Measurements from ENCODE around the gene PIWIL1.

Gene PIWIL1

GRCh38 chr12:130337488-130338303, at the start of gene PIWIL1:
TSS of gene PIWIL1 (plus strand) at chr12:130337887. CDS start at chr12:130342592, 4,705 bp downstream.
- TF ChIP-seq, protein P1, sequence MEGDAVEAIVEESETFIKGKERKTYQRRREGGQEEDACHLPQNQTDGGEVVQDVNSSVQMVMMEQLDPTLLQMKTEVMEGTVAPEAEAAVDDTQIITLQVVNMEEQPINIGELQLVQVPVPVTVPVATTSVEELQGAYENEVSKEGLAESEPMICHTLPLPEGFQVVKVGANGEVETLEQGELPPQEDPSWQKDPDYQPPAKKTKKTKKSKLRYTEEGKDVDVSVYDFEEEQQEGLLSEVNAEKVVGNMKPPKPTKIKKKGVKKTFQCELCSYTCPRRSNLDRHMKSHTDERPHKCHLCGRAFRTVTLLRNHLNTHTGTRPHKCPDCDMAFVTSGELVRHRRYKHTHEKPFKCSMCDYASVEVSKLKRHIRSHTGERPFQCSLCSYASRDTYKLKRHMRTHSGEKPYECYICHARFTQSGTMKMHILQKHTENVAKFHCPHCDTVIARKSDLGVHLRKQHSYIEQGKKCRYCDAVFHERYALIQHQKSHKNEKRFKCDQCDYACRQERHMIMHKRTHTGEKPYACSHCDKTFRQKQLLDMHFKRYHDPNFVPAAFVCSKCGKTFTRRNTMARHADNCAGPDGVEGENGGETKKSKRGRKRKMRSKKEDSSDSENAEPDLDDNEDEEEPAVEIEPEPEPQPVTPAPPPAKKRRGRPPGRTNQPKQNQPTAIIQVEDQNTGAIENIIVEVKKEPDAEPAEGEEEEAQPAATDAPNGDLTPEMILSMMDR (IDR thresholded peaks at IDR 0.05; ENCODE audit: extremely low read depth, insufficient read depth, missing control alignments) = no peak
- in situ Hi-C loops (cut with MboI; ENCODE audit: low pct_unique_long_range_greater_than_20kb, low sequenced_read_pairs, unreplicated experiment) = loop anchor here (25.0 kb wide), 1 partner anchor 300 kb away; no protein-coding TSS in a partner anchor
- DNase-seq (ENCODE audit: low spot score) = peak; percentile 38

GRCh38 chr12:130288206-130288605, 49.5 kb upstream of the PIWIL1 start:
- TF ChIP-seq, protein P1 (IDR thresholded peaks at IDR 0.05; ENCODE audit: extremely low read depth, insufficient read depth, missing control alignments) = no peak
- in situ Hi-C loops (cut with MboI; ENCODE audit: low pct_unique_long_range_greater_than_20kb, low sequenced_read_pairs, unreplicated experiment) = no loop called here
- DNase-seq (ENCODE audit: low spot score) = no peak

- DNase-seq (ENCODE audit: low spot score) = no peak
- TF ChIP-seq, protein P1 (IDR thresholded peaks at IDR 0.05; ENCODE audit: extremely low read depth, insufficient read depth, missing control alignments) = no peak
- in situ Hi-C loops (cut with MboI; ENCODE audit: low pct_unique_long_range_greater_than_20kb, low sequenced_read_pairs, unreplicated experiment) = no loop called here
Observed at GRCh38 chr12:130288691-130289090, 49.0 kb upstream of the PIWIL1 start.

- in situ Hi-C loops (cut with MboI; ENCODE audit: low pct_unique_long_range_greater_than_20kb, low sequenced_read_pairs, unreplicated experiment) = no loop called here
- DNase-seq (ENCODE audit: low spot score) = no peak
- TF ChIP-seq, protein P1 (IDR thresholded peaks at IDR 0.05; ENCODE audit: extremely low read depth, insufficient read depth, missing control alignments) = no peak
Observed at GRCh38 chr12:130290114-130290513, 47.6 kb upstream of the PIWIL1 start.

DNA sequence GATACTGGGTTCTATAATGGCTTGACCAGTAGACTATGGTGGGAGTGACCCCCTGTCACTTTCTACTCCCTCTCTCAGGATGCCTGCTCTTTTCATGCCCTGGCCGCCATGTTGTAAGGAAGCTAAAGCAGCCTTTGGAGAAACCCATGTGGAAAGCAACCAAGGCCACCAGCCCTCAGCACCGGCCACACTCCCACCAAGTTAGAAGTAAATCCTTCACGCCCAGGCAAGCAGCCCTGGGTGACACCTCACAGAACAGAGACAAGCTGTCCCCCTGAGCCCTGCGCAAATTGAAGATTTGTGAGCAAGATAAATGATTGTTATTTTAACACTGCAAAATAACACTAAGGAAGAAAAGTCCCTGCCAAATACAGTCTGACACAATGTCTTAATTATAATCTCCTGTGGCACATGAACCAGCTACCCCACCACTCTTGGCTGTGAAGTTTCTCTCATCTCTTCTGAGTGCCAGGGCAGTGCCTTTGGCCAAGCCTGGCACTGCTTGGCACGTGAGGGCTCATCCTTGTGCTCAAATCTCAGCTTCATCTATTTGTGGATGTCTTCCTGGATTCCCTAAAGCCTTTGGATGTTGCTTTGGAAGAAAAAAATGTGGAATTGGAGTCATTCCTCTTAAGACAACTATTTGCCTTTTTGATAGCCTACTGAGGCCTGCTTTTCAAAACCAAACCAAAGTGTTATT, 39.2 kb upstream of the PIWIL1 start:
- DNase-seq (ENCODE audit: low spot score) = no peak
- TF ChIP-seq, protein P1 (IDR thresholded peaks at IDR 0.05; ENCODE audit: extremely low read depth, insufficient read depth, missing control alignments) = no peak
- in situ Hi-C loops (cut with MboI; ENCODE audit: low pct_unique_long_range_greater_than_20kb, low sequenced_read_pairs, unreplicated experiment) = no loop called here

DNA sequence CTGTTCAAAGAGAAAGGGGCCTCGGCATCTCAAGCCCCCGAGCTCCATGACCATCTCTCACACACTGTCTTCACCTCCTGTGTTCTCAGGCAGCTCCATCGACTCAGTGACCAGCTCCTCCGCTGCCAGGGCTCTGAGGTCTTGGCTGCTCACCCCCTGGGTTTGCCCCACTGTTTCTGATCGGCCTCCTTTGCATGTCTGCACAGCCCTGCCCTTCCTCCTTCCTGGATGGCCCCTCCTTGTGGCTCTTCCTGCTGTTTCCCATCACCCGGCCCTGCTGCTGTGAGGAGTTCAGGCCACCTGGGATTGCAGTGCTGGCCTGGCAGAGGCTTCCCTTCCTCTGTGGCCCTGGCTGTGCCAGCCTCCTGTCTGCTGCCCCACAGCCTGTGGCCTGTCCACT, 38.1 kb upstream of the PIWIL1 start:
- in situ Hi-C loops (cut with MboI; ENCODE audit: low pct_unique_long_range_greater_than_20kb, low sequenced_read_pairs, unreplicated experiment) = no loop called here
- TF ChIP-seq, protein P1 (IDR thresholded peaks at IDR 0.05; ENCODE audit: extremely low read depth, insufficient read depth, missing control alignments) = no peak
- DNase-seq (ENCODE audit: low spot score) = no peak

Measured in GM13977 (cell line).